Adrenal gland (tissue), 5 donors: ENCODE results near the gene CDC42BPG.

ENCODE experiments used
- CTCF ChIP-seq, 6 experiments: fragments of 450-650 bp in 4 of 6; fragments of 200-600 bp in 2 of 6; sonication (generic) in 1 of 6; IDR thresholded peaks; 1 replicate in 5 of 6; 2 replicates in 1 of 6; pipeline versions ENCODE4 v1.5.1 to v1.8.0; 2016 to 2021; ENCODE audit warnings: antibody characterized with exemption in 6 of 6, mild to moderate bottlenecking in 2 of 6, moderate library complexity in 1 of 6
- POLR2A ChIP-seq, 2 donors: fragments of 450-650 bp; IDR thresholded peaks; one replicate each; pipeline ENCODE4 v1.6.1; 2017; ENCODE audit warnings: antibody characterized with exemption in 2 of 2, mild to moderate bottlenecking in 2 of 2, moderate library complexity in 1 of 2
- donor health status: DM: no; HTN: no; CAD: no.

- no peak for TF ChIP-seq CTCF (IDR thresholded peaks at IDR 0.05)
- no peak for TF ChIP-seq POLR2A (IDR thresholded peaks at IDR 0.05)
These were observed 47.5 kb downstream of the CDC42BPG start for GRCh38 chr11:64796757-64797541.
